GM21723 (cell line): ENCODE data around the gene EML1.

Experiments used
- ATAC-seq: cut with Tn5 transposase; IDR thresholded peaks from one replicate; pipeline ENCODE4 v1.9.1; 2021; ENCODE audit warnings: mild to moderate bottlenecking, moderate library complexity; ENCODE audit not compliant: unreplicated experiment

EML1 gene

GRCh38 chr14:99777951-99778350 lies 15.3 kb upstream of the EML1 start:
- no peak for ATAC-seq

GRCh38 chr14:99779751-99780150 lies 13.5 kb upstream of the EML1 start:
- no peak for ATAC-seq

- ATAC-seq: no peak
Observed at GRCh38 chr14:99780690-99781089, 12.5 kb upstream of the EML1 start.

- ATAC-seq: no peak
Observed at GRCh38 chr14:99781091-99781490, 12.1 kb upstream of the EML1 start.

GRCh38 chr14:99781853-99782610 lies 11.2 kb upstream of the EML1 start:
- no peak for ATAC-seq

- no peak for ATAC-seq
Observed at GRCh38 chr14:99784508-99784907, 8.7 kb upstream of the EML1 start.

GRCh38 chr14:99785426-99785825 lies 7.8 kb upstream of the EML1 start:
- ATAC-seq: no peak

- no peak for ATAC-seq
Observed at GRCh38 chr14:99786511-99786989, 6.7 kb upstream of the EML1 start.

- no peak for ATAC-seq
Observed at GRCh38 chr14:99788713-99789112, 4.5 kb upstream of the EML1 start.

- ATAC-seq: no peak
Observed at GRCh38 chr14:99789581-99789980, 3.6 kb upstream of the EML1 start.

- no peak for ATAC-seq
Observed at GRCh38 chr14:99790201-99790977, 2.8 kb upstream of the EML1 start.

- ATAC-seq: no peak
Observed at GRCh38 chr14:99790978-99791376, 2.2 kb upstream of the EML1 start.

GRCh38 chr14:99791476-99792209 lies 1.6 kb upstream of the EML1 start:
- ATAC-seq: no peak

GRCh38 chr14:99792210-99792535 lies 1.0 kb upstream of the EML1 start:
- no peak for ATAC-seq

GRCh38 chr14:99792551-99793212 lies 531 bp upstream of the EML1 start:
- ATAC-seq: peak; percentile 2

GRCh38 chr14:99794151-99794780 lies 1.1 kb downstream of the EML1 start:
- ATAC-seq: no peak

GRCh38 chr14:99795046-99795445 lies 1.8 kb downstream of the EML1 start:
- no peak for ATAC-seq

- ATAC-seq: no peak
Observed at GRCh38 chr14:99797231-99797630, 4.0 kb downstream of the EML1 start.

- ATAC-seq: no peak
Observed at GRCh38 chr14:99800781-99801180, 7.6 kb downstream of the EML1 start.

- ATAC-seq: no peak
Observed at GRCh38 chr14:99802301-99803105, 9.3 kb downstream of the EML1 start.
